HG02623 (cell line): ENCODE measurements around the gene RALBP1.

ENCODE experiments used
- ATAC-seq: cut with Tn5 transposase; IDR thresholded peaks from one replicate; pipeline ENCODE4 v1.9.1; 2021; ENCODE audit warnings: moderate library complexity; ENCODE audit not compliant: unreplicated experiment

Gene RALBP1

GRCh38 chr18:9507565-9508088 is 32.3 kb downstream of the RALBP1 start:
- ATAC-seq: no peak

GRCh38 chr18:9508446-9509025 is 33.2 kb downstream of the RALBP1 start:
- no peak for ATAC-seq

- ATAC-seq: no peak
These were observed 38.7 kb downstream of the RALBP1 start for GRCh38 chr18:9513971-9514512.

- ATAC-seq: no peak
These were observed 41.2 kb downstream of the RALBP1 start for GRCh38 chr18:9516437-9517064.

GRCh38 chr18:9517869-9518268 is 42.6 kb downstream of the RALBP1 start:
- ATAC-seq: no peak

- ATAC-seq: no peak
These were observed 44.1 kb downstream of the RALBP1 start for GRCh38 chr18:9519399-9519798.

GRCh38 chr18:9520666-9521065 is 45.4 kb downstream of the RALBP1 start:
- ATAC-seq: no peak

GRCh38 chr18:9521770-9522169 is 46.5 kb downstream of the RALBP1 start:
- ATAC-seq: no peak

- no peak for ATAC-seq
These were observed 47.6 kb downstream of the RALBP1 start for GRCh38 chr18:9522952-9523351.

- no peak for ATAC-seq
These were observed 51.1 kb downstream of the RALBP1 start for GRCh38 chr18:9526458-9526857.

- ATAC-seq: no peak
These were observed 55.1 kb downstream of the RALBP1 start for GRCh38 chr18:9530226-9531009.

- no peak for ATAC-seq
These were observed 56.6 kb downstream of the RALBP1 start for GRCh38 chr18:9531791-9532410.

- no peak for ATAC-seq
These were observed 59.5 kb downstream of the RALBP1 start for GRCh38 chr18:9534844-9535243.

GRCh38 chr18:9535430-9535991 is 60.2 kb downstream of the RALBP1 start:
- no peak for ATAC-seq

GRCh38 chr18:9536354-9537152 is 61.2 kb downstream of the RALBP1 start:
- ATAC-seq: no peak

- ATAC-seq: no peak
These were observed 62.4 kb downstream of the RALBP1 start for GRCh38 chr18:9537677-9538076.

GRCh38 chr18:9539283-9539682 is 64.0 kb downstream of the RALBP1 start:
- ATAC-seq: no peak

- ATAC-seq: no peak
These were observed 64.6 kb downstream of the RALBP1 start for GRCh38 chr18:9539938-9540337.

GRCh38 chr18:9542924-9543323 is 67.6 kb downstream of the RALBP1 start:
- no peak for ATAC-seq

- ATAC-seq: no peak
These were observed 69.7 kb downstream of the RALBP1 start for GRCh38 chr18:9545029-9545428.
